GM21825 (cell line): ENCODE measurements around the gene STK17A.
A peak's percentile ranks its signal among the peaks of the same experiment; 100 is the strongest.
"Not testable (repeated sequence)": the region's sequence is repeated elsewhere in the genome, so short reads cannot be mapped to it uniquely, and the experiment has no call there.

Source experiments
- ATAC-seq: cut with Tn5 transposase; IDR thresholded peaks from one replicate; pipeline ENCODE4 v1.9.1; 2021; ENCODE audit warnings: mild to moderate bottlenecking, moderate library complexity; ENCODE audit not compliant: unreplicated experiment

The STK17A gene

DNA sequence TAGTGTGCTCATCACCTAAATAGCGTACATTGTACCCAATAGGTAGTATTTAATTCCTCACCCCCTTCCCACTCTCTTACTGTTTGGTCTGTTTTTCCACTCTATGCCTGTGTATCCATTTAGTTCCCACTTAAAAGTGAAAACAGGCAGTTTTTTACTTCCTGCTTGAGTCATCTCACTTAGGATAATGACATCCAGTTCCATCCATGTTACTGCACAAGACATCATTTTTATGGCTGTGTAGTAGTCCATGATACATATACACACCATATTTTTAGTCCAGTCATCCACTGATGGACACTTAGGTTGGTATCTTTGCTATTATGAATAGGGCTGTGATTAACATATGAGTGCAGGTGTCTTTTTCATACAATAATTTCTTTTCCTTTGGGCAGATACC is 10.1 kb downstream of the STK17A start:
- ATAC-seq, result no peak

DNA sequence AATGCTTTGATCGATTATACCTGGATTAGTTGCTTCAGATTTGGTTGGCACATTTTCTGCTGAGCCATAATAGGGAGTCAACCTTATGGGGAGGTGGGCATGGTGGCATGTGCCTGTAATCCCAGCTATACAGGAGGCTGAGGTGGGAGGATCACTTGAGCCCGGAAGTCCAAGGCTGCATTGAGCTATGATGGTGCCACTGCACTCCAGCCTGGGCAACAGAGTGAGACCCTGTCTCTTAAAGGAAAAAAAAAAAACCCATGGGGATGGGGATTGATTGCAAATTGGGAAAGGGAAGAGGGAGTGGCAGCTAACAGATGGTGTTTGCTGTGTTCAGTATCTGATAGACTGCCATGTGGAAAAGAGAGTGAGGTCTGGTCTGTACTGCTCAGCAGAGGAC is 11.1 kb downstream of the STK17A start:
- ATAC-seq, result no peak

DNA sequence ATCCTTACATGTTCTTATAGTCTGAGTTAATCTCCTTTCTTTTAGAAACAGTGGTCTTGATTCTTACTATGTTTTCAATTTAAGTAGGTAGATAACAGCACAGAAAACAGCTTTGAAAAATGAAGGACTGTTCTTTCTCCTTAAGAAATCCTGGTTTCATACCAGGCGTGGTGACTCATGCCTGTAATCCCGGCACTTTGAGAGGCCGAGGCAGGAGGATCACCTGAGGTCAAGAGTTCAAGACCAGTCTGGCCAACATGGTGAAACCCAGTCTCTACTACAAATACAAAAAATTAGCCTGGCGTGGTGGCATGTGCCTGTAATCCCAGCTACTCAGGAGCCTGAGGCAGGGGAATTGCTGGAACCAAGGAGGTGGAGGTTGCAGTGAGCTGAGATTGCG is 13.5 kb downstream of the STK17A start:
- ATAC-seq, result not testable (repeated sequence)

DNA sequence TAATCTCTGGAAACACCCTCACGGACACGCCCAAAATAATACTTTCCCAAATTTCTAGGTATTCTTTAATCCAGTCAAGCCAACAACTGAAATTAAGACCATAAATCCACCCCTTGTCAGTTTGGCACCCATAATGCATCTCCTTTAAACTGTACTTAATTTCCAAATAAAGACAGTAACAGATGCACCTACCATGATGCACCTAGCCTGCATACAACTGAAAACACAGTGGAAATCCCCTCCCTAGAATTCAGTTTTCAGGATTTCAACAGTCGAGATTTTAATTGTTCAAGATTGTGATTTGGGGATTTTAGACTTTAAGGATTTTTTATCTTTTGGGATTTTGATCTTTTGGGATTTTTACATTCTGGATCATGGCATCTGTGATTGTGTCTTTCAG is 17.1 kb downstream of the STK17A start:
- no peak for ATAC-seq

DNA sequence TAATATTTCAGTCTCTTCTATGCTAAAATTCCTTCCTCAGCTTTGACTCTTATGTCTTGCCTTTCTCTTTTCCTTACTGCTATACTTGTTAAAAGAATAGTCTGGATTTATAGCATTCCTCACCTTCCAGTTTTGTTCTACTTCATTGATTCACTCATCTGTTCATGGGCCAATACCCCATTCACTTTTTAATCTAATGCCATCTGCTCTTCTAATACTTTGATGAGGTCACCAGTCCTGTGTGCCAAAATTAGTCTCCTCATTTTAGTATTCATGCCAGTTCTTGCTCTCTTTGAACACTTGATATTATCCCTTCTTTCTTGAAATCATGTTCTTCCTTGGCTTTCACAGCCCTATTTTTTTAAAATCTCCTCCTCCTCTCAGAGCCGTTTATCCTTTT is 19.3 kb downstream of the STK17A start:
- no peak for ATAC-seq

DNA sequence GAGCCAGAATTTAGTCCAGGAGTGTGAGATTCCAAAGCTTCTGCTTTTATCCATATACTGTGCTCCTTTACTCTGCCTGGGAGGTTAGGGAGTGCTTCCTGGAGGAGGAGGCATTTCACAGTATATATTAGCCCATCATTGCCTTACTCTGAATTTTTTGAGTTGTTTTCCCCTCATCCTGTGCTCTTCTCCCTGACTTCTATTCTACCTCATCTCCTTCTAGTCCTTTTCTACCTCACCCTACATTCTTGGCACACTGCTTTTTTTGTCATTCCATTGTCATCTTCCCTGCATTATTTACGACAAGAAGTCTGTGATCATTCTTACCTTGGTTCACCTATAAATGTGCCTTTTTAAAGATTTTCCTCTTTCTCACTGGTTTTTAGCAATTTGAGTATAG is 21.3 kb downstream of the STK17A start:
- ATAC-seq, result no peak

DNA sequence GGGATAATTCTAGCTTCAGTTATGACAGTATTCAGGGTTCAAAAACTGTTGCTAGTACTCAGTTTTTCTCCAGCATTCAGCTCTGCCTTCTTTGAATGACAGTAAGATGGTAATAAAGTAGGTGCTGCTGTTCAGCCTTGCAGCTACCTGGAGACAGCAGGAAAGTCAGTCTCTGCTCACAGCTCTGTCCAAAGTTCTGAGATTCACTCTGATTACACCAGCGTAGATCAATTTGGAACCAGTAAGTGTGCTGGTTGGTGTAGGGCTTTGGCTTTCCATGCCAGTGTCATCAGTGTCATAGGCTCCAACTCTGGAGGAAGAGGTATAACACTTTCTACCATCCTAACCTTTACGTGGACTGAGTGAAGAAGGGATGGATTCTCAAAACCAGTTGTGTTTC is 26.2 kb downstream of the STK17A start:
- no peak for ATAC-seq

DNA sequence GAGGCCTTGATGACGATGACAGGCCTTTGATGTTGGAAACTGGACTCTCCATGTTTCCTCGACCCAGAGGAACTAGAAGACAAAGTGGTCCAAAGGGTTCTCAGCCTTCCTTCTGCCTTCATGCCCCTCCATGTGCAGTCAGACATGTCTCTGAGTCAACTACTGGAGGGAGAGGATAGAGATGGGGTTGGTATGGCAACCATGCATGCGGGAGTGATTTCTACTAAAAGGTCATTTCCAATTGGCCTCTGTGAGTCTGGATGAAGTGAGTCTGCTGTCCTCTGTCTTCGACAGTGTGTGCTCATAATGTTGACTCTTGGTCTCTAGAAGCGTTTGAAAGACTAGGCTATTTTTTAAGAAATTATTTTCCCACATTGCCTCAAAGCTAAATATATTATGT is 29.2 kb downstream of the STK17A start:
- ATAC-seq, result no peak

DNA sequence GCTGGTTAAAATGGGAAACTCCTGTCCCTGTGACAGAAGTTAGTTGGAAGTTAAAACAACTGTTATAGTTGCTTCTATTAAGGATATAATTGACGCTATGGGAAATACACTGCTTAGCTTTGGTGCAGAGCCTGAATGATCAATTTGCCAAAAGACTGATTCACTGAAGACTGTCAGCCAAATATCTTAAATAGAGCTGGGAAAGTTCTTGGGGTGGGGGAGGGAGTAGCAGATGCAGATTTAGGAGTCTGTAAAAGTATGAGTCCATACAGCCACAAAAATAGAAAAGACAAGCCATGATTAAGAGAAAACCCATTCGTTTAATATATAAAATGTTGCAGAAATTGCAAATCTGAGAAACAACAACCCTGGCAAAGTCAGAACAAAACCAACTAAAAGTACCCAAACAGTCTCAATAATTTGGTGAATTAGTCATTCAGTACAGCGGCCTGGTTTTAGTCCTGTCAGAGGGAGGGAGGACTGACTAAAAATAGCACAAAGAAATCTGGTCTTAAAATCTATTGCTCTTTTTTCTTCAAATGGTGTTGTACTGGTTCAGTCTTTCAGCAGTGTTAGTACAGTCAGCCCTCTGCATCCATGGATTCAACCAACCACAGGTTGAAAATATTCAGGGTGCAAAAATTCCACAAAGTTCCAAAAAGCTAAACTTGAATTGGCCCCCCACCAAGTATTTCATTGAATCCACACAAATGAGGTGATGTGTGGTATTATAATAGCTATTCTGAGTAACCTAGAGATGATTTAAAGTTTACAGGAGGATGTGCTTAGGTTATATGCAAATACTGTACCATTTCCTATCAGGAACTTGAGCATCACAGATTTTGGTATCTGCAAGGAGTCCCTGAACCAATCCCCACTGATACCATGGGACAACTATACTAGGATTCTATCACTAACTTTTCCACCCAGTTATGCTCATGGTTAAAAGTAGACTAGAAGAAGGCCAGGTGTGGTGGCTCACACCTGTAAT is 30.0 kb downstream of the STK17A start:
- peak; percentile 62 for ATAC-seq

DNA sequence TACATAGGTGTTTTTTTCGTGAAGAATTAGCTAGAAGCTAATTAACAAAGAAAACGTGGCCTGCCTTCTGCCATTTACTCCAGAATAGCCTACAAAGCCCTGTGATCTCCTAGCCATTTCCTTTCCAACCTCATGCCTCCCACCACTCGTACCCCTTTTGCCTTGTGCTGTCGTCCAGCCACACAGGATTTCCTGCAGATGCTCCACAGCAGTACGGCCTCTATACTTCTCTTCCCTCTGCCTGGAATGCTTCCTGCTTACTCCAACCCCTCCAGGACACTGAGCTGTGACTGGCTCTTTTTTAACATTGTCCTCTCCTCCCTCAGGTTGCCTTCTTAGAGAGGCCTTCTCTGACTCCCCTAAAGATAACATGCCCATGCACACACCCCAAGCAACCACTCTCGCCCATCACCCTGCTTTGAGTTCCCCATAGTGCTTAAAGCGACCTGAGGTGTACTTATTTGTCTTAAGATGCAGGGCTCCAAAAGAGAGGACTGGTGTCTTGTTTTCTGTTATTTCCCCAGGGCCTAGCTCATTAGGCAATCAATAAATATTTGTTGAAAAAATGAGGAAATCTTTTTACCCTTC is 32.7 kb downstream of the STK17A start:
- ATAC-seq, result no peak

DNA sequence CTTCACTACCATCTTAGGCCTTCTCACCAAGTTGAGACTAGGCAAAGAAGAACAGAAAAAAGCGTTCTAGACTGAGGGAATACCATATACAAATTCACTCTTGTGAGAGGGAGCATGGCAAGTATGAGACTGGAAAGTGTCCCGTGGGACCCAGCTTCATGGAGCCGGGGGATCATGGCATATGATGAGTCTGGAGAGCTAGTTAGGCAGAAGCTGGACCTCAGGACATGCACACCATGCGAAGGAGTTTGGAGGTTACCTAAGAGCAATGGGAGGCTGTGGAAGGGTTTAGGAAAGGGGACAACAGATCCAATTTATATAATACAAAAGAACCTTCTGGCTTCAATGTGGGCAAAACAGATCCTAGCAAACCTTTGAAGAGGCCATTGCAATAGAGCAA is 34.1 kb downstream of the STK17A start:
- no peak for ATAC-seq

DNA sequence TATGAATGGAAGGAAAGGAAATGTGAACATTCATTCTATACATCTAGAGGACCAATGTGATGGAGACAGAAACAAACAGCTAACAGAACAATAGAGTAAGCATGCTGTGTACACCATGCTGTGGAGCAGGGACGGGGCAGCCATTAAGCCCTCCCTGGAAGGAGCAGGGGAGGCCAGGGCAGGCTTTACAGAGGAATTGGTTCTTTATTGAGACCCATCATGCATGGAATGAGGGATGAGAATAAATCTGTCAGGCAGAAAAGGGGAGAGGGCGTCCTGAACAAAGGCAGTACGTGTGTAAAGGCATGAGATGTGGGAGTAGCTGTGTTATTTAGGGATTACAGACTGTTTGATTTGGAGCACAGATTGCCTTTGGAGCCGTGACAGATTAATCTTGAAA is 35.2 kb downstream of the STK17A start:
- no peak for ATAC-seq

DNA sequence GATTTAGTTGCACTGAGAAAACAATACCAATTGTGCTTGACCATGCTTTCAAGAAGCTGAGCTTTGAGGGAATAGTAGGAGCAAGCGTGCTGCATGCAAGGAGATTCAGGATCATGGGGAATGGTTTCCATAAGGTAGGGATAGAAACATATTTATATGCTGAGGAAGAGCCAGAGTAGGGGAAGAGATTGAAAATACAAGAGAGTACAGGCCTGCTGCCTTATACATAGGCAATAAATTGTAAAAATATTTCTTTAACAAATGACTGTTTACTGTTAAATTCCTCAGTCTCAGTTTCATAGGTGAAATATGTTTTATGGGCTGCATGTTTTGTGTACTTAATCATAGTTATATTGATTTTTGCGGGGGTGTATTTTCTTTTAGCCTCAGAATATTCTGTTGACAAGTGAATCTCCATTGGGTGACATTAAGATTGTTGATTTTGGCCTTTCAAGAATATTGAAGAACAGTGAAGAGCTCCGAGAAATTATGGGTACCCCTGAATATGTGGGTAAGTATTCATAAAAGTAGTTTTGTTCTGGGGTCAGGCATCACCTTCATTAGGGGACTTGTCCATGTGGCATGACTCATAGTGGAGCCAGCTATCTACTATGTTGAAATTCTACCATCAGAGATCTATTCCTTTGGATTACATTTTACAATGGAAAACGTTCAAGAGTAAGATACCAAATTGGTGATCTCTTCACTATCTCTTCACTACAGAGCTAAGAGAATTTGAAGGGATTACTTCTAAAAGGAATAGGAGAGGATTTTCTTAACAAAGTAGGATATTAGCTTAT is 36.5 kb downstream of the STK17A start:
- ATAC-seq, result no peak

DNA sequence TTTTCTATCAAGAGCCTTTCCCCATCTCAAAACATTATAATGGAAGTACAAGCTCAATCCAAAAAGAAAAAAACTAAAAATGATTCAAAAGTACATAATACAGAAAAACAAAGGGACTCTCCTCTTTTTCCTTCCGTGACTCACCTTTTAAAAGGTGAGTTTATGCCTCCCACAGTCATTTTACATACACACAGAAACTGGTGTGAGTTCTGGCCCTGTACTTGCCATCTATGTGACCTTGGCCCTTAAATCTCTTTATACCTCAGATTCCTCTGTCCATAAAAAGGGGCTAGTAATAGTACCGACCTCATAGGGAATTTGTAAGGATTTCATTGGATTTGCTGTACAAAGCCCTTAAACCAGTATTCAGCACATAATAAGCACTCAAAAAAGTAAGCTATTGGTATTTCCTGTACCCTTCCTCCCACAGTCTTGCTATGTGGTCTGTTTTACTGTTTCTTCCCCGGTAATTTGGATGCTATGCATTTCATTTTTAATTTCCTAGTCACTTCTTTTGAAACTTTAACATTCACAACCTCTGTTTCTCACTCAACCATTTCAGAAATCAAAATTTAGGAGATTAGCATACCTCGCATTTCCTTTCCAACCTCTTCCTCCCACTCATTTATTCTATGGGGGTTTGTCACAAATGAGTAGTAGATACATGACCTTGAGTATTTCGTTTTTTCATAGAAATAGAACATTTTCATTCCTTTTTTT is 39.0 kb downstream of the STK17A start:
- ATAC-seq, result no peak

DNA sequence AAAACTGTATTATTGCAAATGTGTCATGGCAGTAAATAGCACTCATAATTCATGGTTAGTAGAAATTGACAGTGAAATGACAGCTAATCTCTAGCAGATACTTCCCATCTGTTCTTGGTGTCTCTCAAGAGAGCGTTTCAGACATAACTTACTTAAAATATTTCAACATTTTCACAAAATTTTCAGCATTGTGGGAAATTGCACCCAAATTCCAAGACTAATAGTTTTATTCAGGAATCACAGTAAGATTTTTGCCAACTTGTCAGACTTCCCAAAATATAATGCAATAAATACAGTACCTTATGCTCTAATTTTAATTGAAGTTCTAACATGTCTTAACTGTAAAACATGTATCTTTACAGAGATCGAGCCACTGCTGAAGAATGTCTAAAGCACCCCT is 41.2 kb downstream of the STK17A start:
- no peak for ATAC-seq

DNA sequence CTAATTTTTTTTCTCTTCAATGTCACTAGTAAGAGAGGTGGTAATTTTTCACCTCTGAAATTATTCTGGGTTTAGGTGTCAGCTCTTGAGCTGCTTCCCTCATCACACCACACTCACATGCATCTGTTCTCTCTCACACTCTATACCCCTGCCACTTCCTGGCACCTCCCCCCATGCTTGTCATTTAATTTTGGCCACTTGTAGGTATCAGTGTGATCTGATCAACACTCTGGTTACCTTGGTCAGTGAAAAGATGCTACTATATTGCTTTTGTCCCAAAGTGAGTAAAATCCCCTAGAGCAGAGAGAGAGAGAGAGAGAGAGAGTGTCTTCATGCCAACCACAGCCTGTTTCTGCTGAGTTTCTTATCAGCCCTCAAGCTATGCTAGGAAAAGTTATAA is 42.5 kb downstream of the STK17A start:
- ATAC-seq, result peak; percentile 55

DNA sequence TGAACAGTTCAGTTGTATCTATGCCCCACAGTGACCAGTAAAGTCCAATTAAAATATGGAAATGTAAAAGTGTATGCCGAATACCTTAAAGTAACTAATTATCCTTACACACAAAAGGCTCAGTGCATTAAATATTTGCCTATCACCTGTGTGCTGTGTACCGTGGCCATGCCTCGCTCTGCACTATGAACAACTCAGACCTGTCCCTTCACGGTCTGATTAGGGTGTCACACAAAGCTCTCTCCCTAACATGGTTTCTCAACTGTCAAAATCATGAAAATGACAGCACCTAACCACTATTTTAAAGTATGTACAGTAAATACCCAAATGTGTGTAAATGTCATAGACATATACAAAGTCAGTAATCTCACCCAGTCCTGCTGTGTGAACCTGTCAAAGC is 43.1 kb downstream of the STK17A start:
- no peak for ATAC-seq

DNA sequence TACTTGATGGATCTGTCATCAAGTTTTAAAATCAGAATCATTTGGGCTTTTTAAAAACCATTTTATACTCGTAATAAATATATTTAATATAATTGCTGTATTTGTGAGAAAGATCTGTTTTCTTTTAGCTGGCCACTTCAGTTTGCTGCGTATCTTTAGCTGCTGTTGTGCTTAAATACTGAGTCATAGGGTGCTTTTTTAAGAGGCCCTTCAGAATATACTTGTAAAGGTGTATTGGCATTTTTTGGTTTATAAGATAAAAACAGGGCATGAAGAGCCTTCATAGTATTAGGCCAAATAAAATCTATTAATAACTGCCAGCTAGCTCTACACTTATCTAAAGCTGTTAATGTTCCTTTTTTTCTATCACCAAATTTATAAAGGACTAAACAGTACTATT is 43.8 kb downstream of the STK17A start:
- ATAC-seq, result no peak

DNA sequence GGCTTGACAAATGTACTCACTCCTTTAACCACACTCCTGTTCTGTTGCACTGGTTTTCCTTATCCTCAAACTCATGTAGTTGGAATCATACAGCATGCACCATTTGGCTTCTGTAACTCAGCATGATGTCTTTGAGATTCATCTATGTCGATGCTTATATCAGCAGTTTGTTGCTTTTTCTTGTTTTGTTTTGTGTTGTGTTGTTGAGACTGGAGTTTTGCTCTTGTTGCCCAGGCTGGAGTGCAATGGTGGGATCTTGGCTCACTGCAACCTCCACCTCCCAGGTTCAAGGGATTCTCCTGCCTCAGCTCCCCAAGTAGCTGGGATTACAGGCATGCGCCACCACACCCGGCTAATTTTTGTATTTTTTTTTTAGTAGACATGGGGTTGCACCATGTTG is 44.9 kb downstream of the STK17A start:
- not testable (repeated sequence) for ATAC-seq

DNA sequence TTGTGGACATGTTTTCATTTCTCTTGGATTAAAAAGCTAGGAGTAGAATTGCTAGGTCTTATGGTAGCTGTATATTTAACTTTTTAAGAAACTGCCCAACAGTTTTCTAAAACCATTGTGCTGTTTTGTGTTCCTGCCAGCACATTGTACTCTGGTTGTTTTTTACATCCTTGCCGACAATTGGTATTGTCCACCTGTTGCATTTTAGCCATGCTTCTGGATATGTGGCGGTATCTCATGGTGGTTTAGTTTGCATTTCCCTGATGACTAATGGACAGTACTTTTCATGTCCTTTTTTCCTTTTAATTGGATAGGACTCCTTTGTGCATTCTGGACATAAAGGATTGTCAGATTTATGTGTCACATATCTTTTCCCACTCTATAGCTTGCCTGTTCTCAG is 45.5 kb downstream of the STK17A start:
- ATAC-seq, result no peak

DNA sequence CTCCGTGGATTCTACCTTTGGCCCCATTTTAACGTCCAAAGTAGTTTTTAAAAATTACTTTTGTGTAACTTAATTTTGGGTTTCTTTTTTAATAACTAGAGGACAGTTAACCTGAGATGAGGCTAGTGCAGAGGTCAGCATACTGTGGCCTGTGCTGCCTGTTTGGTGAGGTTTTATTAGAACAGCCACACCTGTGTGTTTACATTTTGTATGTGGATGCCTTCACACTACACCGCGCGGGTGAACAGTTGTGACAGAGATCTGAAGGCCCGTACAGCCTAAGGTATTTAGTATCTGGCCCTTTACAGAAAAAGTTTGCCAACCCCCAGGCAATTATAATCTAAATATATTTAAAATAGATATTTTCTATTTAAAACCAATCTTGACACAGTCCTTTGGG is 46.9 kb downstream of the STK17A start:
- ATAC-seq, result no peak
